Measurements from ENCODE around the gene HECTD4. TPM values are rescaled to one million over a fixed set of nuclear protein-coding genes. Genes with fewer than 3 reads are reported as not detected.

Gene HECTD4
- total and polyA plus RNA-seq, 2 of the 4 experiments (the other 2 are of a cell fraction) = 12.9 to 13.0 TPM

DNA sequence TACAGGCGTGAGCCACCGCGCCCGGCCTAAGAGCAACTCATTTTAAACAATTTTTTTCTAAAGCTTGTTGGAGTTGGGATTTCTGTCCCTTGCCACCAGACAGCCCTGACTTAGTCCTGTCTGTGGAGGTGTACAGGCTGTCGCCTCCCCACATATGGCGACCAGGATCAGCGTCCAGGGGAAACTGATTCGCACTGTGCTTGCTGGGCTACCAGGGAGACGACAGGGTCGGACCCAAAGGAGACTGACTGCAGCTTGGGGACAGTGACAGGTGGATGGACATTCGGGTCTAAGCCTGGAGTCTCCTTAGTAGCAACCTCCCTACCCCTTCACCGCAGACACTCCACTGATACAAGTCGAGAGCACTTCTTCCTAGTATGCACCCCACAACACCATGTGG lies 216.6 kb downstream of the HECTD4 start:
- Histone ChIP-seq H3K9me3 (ENCODE audit: control insufficient read depth, insufficient read depth, low read length) (no peaks in the 10 kb centered on the region), H3K36me3 (ENCODE audit: control insufficient read depth, insufficient read depth, low read length) (peaks cover 41% of the 10 kb centered on the region), H3K18ac (ENCODE audit: low read depth, low read length) (no peak overlapping the region), H2BK15ac (ENCODE audit: low read depth, low read length) (no peak overlapping the region), H2BK20ac (ENCODE audit: low read depth, low read length) (no peak overlapping the region), H4K91ac (ENCODE audit: insufficient read depth, low read depth, low read length) (no peak overlapping the region), H3K14ac (replicated peaks; ENCODE audit: low read depth, low read length) (no peak overlapping the region), H2BK5ac (ENCODE audit: low read depth, low read length, poor library complexity, severe bottlenecking) (no peak overlapping the region), H2AFZ (replicated peaks; ENCODE audit: low read length, poor library complexity) (no peak overlapping the region), H2BK120ac (ENCODE audit: low read depth, low read length) (no peak overlapping the region), H3K27ac (ENCODE audit: insufficient read depth, low read length) (no peak overlapping the region), H3K4ac (ENCODE audit: low read depth, low read length) (no peak overlapping the region), H3K56ac (ENCODE audit: extremely low read depth, insufficient read depth, low read length) (no peak overlapping the region), H3K23ac (ENCODE audit: low read depth, low read length) (no peak overlapping the region), H3K4me2 (ENCODE audit: low read depth, low read length) (no peak overlapping the region), H3K9ac (ENCODE audit: low read depth, low read length) (no peak overlapping the region), H3K27me3 (ENCODE audit: control insufficient read depth, insufficient read depth, low read length) (no peaks in the 10 kb centered on the region), H4K20me1 (ENCODE audit: insufficient read depth, low read length) (no peaks in the 10 kb centered on the region), H2AK9ac (replicated peaks; ENCODE audit: low read depth, low read length, poor library complexity) (peak overlapping the region; percentile 15), H3K9me1 (ENCODE audit: insufficient read depth, low read length) (0 out of 2 replicates have a peak, but pooled peaks cover 4% of the 10 kb centered on the region), H3K4me3 (ENCODE audit: insufficient read depth, low read depth, low read length) (no peak overlapping the region), H3K4me1 (ENCODE audit: control insufficient read depth, insufficient read depth, low read length) (no peaks in the 10 kb centered on the region), H4K5ac (ENCODE audit: low read depth, low read length) (no peak overlapping the region), H3K79me1 (ENCODE audit: low read depth in 1 of 2, low read length in 2 of 2) (no peaks in the 10 kb centered on the region), H4K8ac (ENCODE audit: low read depth in 2 of 2, low read length in 2 of 2) (no peak overlapping the region), H2AK5ac (ENCODE audit: low read depth, low read length) (no peak overlapping the region)
- no peak for ATAC-seq (ENCODE audit: low read depth)
- DNase-seq = no peak
- ChIA-PET CTCF (no interaction called here), POLR2A (ENCODE audit: unreplicated experiment) (no interaction called here)
- dilution Hi-C loops (cut with HindIII; ENCODE audit: low sequenced_read_pairs, unreplicated experiment) (no loop called here), in situ Hi-C loops (cut with MboI; ENCODE audit: low sequenced_read_pairs) (no loop called here), intact Hi-C loops (cut with micrococcal nuclease) (no loop called here)
- no TSS peak for BruUV-seq (replicated peaks)
- WGBS, 2 experiments (ENCODE audit: extremely low coverage in 2 of 2, insufficient read length in 1 of 2) = 83% methylated on average over 1 of the region's 13 CpGs; no CpG with 5 or more reads in 1 of the 2 experiments
- no peak for TF ChIP-seq BHLHE40 (IDR thresholded peaks at IDR 0.05; ENCODE audit: low read depth, low read length)
- TF ChIP-seq, protein P1, sequence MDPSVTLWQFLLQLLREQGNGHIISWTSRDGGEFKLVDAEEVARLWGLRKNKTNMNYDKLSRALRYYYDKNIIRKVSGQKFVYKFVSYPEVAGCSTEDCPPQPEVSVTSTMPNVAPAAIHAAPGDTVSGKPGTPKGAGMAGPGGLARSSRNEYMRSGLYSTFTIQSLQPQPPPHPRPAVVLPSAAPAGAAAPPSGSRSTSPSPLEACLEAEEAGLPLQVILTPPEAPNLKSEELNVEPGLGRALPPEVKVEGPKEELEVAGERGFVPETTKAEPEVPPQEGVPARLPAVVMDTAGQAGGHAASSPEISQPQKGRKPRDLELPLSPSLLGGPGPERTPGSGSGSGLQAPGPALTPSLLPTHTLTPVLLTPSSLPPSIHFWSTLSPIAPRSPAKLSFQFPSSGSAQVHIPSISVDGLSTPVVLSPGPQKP (IDR thresholded peaks at IDR 0.05; ENCODE audit: borderline replicate concordance, low read depth, low read length) = no peak
- TF ChIP-seq NFE2L2 (IDR thresholded peaks at IDR 0.05; ENCODE audit: low read depth, low read length) = no peak
- no peak for TF ChIP-seq CHD1 (IDR thresholded peaks at IDR 0.05; ENCODE audit: low read depth, low read length)
- no peak for TF ChIP-seq MXI1 (IDR thresholded peaks at IDR 0.05; ENCODE audit: borderline replicate concordance, low read depth, low read length)
- TF ChIP-seq FOS (IDR thresholded peaks at IDR 0.05; ENCODE audit: low read depth, low read length) = no peak
- TF ChIP-seq, protein P2, sequence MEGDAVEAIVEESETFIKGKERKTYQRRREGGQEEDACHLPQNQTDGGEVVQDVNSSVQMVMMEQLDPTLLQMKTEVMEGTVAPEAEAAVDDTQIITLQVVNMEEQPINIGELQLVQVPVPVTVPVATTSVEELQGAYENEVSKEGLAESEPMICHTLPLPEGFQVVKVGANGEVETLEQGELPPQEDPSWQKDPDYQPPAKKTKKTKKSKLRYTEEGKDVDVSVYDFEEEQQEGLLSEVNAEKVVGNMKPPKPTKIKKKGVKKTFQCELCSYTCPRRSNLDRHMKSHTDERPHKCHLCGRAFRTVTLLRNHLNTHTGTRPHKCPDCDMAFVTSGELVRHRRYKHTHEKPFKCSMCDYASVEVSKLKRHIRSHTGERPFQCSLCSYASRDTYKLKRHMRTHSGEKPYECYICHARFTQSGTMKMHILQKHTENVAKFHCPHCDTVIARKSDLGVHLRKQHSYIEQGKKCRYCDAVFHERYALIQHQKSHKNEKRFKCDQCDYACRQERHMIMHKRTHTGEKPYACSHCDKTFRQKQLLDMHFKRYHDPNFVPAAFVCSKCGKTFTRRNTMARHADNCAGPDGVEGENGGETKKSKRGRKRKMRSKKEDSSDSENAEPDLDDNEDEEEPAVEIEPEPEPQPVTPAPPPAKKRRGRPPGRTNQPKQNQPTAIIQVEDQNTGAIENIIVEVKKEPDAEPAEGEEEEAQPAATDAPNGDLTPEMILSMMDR (conservative IDR thresholded peaks at IDR 0.05; ENCODE audit: low read depth, low read length) = no peak
- TF ChIP-seq POLR2A (IDR thresholded peaks at IDR 0.05; ENCODE audit: low read depth, low read length) = no peak
- TF ChIP-seq RCOR1 (IDR thresholded peaks at IDR 0.05; ENCODE audit: insufficient replicate concordance, low read length) = no peak
- TF ChIP-seq, protein P3, sequence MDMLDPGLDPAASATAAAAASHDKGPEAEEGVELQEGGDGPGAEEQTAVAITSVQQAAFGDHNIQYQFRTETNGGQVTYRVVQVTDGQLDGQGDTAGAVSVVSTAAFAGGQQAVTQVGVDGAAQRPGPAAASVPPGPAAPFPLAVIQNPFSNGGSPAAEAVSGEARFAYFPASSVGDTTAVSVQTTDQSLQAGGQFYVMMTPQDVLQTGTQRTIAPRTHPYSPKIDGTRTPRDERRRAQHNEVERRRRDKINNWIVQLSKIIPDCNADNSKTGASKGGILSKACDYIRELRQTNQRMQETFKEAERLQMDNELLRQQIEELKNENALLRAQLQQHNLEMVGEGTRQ (IDR thresholded peaks at IDR 0.05; ENCODE audit: low read depth, low read length) = no peak
- no peak for TF ChIP-seq RFX5 (IDR thresholded peaks at IDR 0.05; ENCODE audit: low read depth, low read length)
- no peak for TF ChIP-seq CEBPB (IDR thresholded peaks at IDR 0.05; ENCODE audit: low read depth, low read length)
- no peak for TF ChIP-seq RAD21 (IDR thresholded peaks at IDR 0.05; ENCODE audit: low read length)

Data from IMR-90 (cell line).